Stimulated activated CD8-positive, alpha-beta memory T cell treated with anti-CD3 and anti-CD28 coated beads, Interleukin-7, amount 100 ng/mL, for 4 hours (primary cell): ENCODE measurements around the gene DHX15.

Experiments used
- DNase-seq, 2 donors: peaks; one replicate each; pipeline ENCODE4 v3.0.0-alpha.2; 2020; ENCODE audit warnings: low read depth in 2 of 2

The DHX15 gene

GRCh38 chr4:24482871-24483270, 101.5 kb downstream of the DHX15 start:
- no peak for DNase-seq

DNA sequence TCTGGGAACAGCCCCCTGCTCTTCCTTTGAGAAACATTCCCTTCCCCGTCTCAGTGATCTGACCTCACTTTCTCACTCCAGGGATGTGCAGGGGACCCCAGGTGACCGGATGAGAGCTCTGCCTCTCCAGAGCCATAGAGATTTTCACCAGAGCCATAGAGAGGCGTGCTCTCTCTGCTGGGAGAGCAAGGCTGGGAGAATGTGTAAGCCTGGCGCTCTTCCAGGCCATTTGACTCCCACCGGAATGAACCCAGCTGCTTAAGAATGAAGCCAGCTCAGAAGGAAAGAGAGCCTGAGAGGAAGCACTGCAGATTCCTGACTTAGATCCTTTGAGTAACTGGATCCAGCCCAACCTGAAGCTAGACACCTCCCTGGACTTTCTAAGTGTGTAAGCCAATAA, 106.4 kb downstream of the DHX15 start:
- no peak for DNase-seq
